HEK293 (cell line): ENCODE measurements around the gene IQCH.

Experiments
- CTCF ChIA-PET: fragments of 350-600 bp; formaldehyde crosslinking; extraction: SDS; loops from one replicate; lab custom pipeline; 2021; ENCODE audit warnings: antibody characterized with exemption; lab: Yijun Ruan, JAX
- POLR2A ChIA-PET: fragments of 300-600 bp; formaldehyde crosslinking; extraction: SDS; loops from one replicate; lab custom pipeline; 2020; ENCODE audit warnings: antibody characterized with exemption, inconsistent platforms; lab: Yijun Ruan, JAX
- H3K27ac ChIP-seq: fragments of 200-500 bp; sonication (Bioruptor generic); 2 replicates; pipeline ENCODE4 v1.5.1; 2014; ENCODE audit warnings: low read depth, low read length, control low read depth, inconsistent platforms; ENCODE audit errors: extremely low read depth
- H3K36me3 ChIP-seq, 2 experiments: fragments of 200-500 bp in 1 of 2; sonication (Bioruptor generic) in 1 of 2; 1 replicate in 1 of 2; 2 replicates in 1 of 2; pipeline ENCODE4 v1.5.1; 2014 to 2017; ENCODE audit warnings: inconsistent platforms in 2 of 2, low read length in 2 of 2; ENCODE audit not compliant: control insufficient read depth in 2 of 2, insufficient read depth in 1 of 2
- H3K4me1 ChIP-seq: fragments of 200-500 bp; sonication (Bioruptor generic); 2 replicates; pipeline ENCODE4 v1.5.1; 2014; ENCODE audit warnings: mild to moderate bottlenecking, low read length, inconsistent platforms; ENCODE audit not compliant: control insufficient read depth, insufficient read depth
- H3K4me3 ChIP-seq: 2 replicates; pipeline ENCODE4 v1.5.1; 2011; ENCODE audit warnings: low read depth, mild to moderate bottlenecking, control low read depth, low read length, moderate library complexity
- H3K9me3 ChIP-seq: fragments of 200-500 bp; sonication (Bioruptor generic); 2 replicates; pipeline ENCODE4 v1.5.1; 2014; ENCODE audit warnings: low read depth, low read length, inconsistent platforms; ENCODE audit not compliant: control insufficient read depth, insufficient read depth
- EGR2 ChIP-seq: fragments of 450-650 bp; formaldehyde crosslinking; IDR thresholded peaks from 2 replicates; pipeline ENCODE4 v1.5.1; 2016; ENCODE audit warnings: low read depth, missing biosample characterization, missing genetic modification characterization
- GLI2 ChIP-seq: fragments of 450-650 bp; formaldehyde crosslinking; IDR thresholded peaks from 2 replicates; pipeline ENCODE4; 2017; ENCODE audit warnings: missing biosample characterization, missing genetic modification characterization, low read depth, borderline replicate concordance
- HOXD13 ChIP-seq: sonication (generic); formaldehyde crosslinking; IDR thresholded peaks from 2 replicates; pipeline ENCODE4 v1.8.0; 2022; ENCODE audit warnings: missing genetic modification reagents, borderline replicate concordance
- KLF16 ChIP-seq: fragments of 450-650 bp; formaldehyde crosslinking; IDR thresholded peaks from 2 replicates; pipeline ENCODE4 v1.5.1; 2017; ENCODE audit warnings: missing biosample characterization, missing genetic modification characterization
- PRDM1 ChIP-seq: fragments of 450-650 bp; formaldehyde crosslinking; IDR thresholded peaks from 2 replicates; pipeline ENCODE4; 2016; ENCODE audit warnings: missing biosample characterization, missing genetic modification characterization
- PRDM6 ChIP-seq: fragments of 450-650 bp; formaldehyde crosslinking; IDR thresholded peaks from 2 replicates; pipeline ENCODE4 v1.5.1; 2017; ENCODE audit warnings: missing biosample characterization, missing genetic modification characterization
- ZBTB1 ChIP-seq: fragments of 450-650 bp; formaldehyde crosslinking; IDR thresholded peaks from 2 replicates; pipeline ENCODE4 v1.5.1; 2016; ENCODE audit warnings: missing biosample characterization, missing genetic modification characterization
- ZFP3 ChIP-seq: fragments of 450-650 bp; formaldehyde crosslinking; IDR thresholded peaks from 2 replicates; pipeline ENCODE4 v1.5.1; 2016; ENCODE audit warnings: low read depth, missing biosample characterization, missing genetic modification characterization
- ZNF10 ChIP-seq: fragments of 450-650 bp; formaldehyde crosslinking; IDR thresholded peaks from 2 replicates; pipeline ENCODE4 v1.5.1; 2017; ENCODE audit warnings: missing biosample characterization, missing genetic modification characterization
- ZNF146 ChIP-seq: fragments of 450-650 bp; formaldehyde crosslinking; IDR thresholded peaks from 2 replicates; pipeline ENCODE4 v1.5.1; 2016; ENCODE audit warnings: missing biosample characterization, missing genetic modification characterization
- ZNF19 ChIP-seq: fragments of 450-650 bp; formaldehyde crosslinking; IDR thresholded peaks from 2 replicates; pipeline ENCODE4; 2016; ENCODE audit warnings: missing biosample characterization, missing genetic modification characterization, low read depth
- ZNF266 ChIP-seq: fragments of 450-650 bp; formaldehyde crosslinking; IDR thresholded peaks from 2 replicates; pipeline ENCODE4 v1.5.1; 2016; ENCODE audit warnings: missing biosample characterization, missing genetic modification characterization, low read depth
- ZNF280C ChIP-seq: fragments of 450-650 bp; formaldehyde crosslinking; IDR thresholded peaks from 2 replicates; pipeline ENCODE4 v1.5.1; 2016; ENCODE audit warnings: missing biosample characterization, missing genetic modification characterization
- ZNF366 ChIP-seq: fragments of 450-650 bp; formaldehyde crosslinking; conservative IDR thresholded peaks from 2 replicates; pipeline ENCODE4 v1.5.1; 2016; ENCODE audit warnings: missing biosample characterization, missing genetic modification characterization
- ZNF624 ChIP-seq: fragments of 450-650 bp; formaldehyde crosslinking; IDR thresholded peaks from 2 replicates; pipeline ENCODE4 v1.5.1; 2017; ENCODE audit warnings: missing biosample characterization, missing genetic modification characterization
- ZNF629 ChIP-seq: fragments of 450-650 bp; formaldehyde crosslinking; IDR thresholded peaks from 2 replicates; pipeline ENCODE4 v1.5.1; 2017; ENCODE audit warnings: missing biosample characterization, missing genetic modification characterization
- ZNF658 ChIP-seq: fragments of 450-650 bp; formaldehyde crosslinking; IDR thresholded peaks from 2 replicates; pipeline ENCODE4; 2016; ENCODE audit warnings: missing biosample characterization, missing genetic modification characterization
- ZNF701 ChIP-seq: fragments of 450-650 bp; formaldehyde crosslinking; IDR thresholded peaks from 2 replicates; pipeline ENCODE4 v1.5.1; 2016; ENCODE audit warnings: missing biosample characterization, missing genetic modification characterization
- ZNF747 ChIP-seq: fragments of 450-650 bp; formaldehyde crosslinking; IDR thresholded peaks from 2 replicates; pipeline ENCODE4 v1.5.1; 2016; ENCODE audit warnings: missing biosample characterization, missing genetic modification characterization
- ZNF792 ChIP-seq: fragments of 450-650 bp; formaldehyde crosslinking; IDR thresholded peaks from 2 replicates; pipeline ENCODE4 v1.5.1; 2016; ENCODE audit warnings: missing biosample characterization, missing genetic modification characterization

Gene IQCH

GRCh38 chr15:67460521-67460920 is 205.9 kb downstream of the IQCH start:
- TF ChIP-seq ZNF266 (no peak), HOXD13 (CRISPR knock-in tag) (no peak)
- TF ChIP-seq, all 188 proteins: peak for 0
- Histone ChIP-seq H3K27ac (no peak overlapping the region), H3K9me3 (no peaks in the 10 kb centered on the region), H3K4me3 (no peak overlapping the region), H3K4me1 (no peaks in the 10 kb centered on the region), H3K36me3 (no peaks in the 10 kb centered on the region)
- ChIA-PET CTCF (interaction anchor here (5.5 kb wide), 1 partner anchor 376 kb away, joined by 59 read pairs; no protein-coding TSS in a partner anchor), POLR2A (no interaction called here)

GRCh38 chr15:67461735-67462134 is 207.1 kb downstream of the IQCH start:
- TF ChIP-seq ZNF366 (no peak), ZNF10 (tag by site-specific recombination) (no peak), ZNF146 (tag by site-specific recombination) (no peak), ZBTB1 (tag by site-specific recombination) (no peak), ZNF280C (tag by site-specific recombination) (no peak), ZFP3 (no peak), ZNF701 (tag by site-specific recombination) (no peak), KLF16 (tag by site-specific recombination) (no peak)

GRCh38 chr15:67462875-67463274 is 208.3 kb downstream of the IQCH start:
- Histone ChIP-seq H3K27ac (no peak overlapping the region), H3K36me3 (no peaks in the 10 kb centered on the region), H3K9me3 (no peaks in the 10 kb centered on the region), H3K4me3 (no peak overlapping the region), H3K4me1 (no peaks in the 10 kb centered on the region)
- ChIA-PET POLR2A (interaction anchor here (0.7 kb wide), 1 partner anchor 966 kb away, joined by 3 read pairs; no protein-coding TSS in a partner anchor), CTCF (interaction anchor here (1.2 kb wide), 1 partner anchor 9 kb away, joined by 7 read pairs; no protein-coding TSS in a partner anchor)
- TF ChIP-seq ZNF658 (tag by site-specific recombination), result no peak
- TF ChIP-seq PRDM6, result peak; percentile 69; the same call in 1 of the 2 replicates
- TF ChIP-seq GLI2 (tag by site-specific recombination), result 0 out of 2 replicates have a peak, but pooled peaks have one; percentile 2
- 0 out of 2 replicates have a peak, but pooled peaks have one; percentile 32 for TF ChIP-seq PRDM1 (tag by site-specific recombination)

More at GRCh38 chr15:67461735-67462134, 207.1 kb downstream of the IQCH start:
- no peak overlapping the region for H3K4me3 ChIP-seq
- ChIA-PET CTCF (no interaction called here), POLR2A (no interaction called here)
- no peak overlapping the region for H3K27ac ChIP-seq
- no peaks in the 10 kb centered on the region for H3K9me3 ChIP-seq
- H3K36me3 ChIP-seq, result no peaks in the 10 kb centered on the region
- H3K4me1 ChIP-seq, result no peaks in the 10 kb centered on the region

GRCh38 chr15:67463488-67463887 is 208.9 kb downstream of the IQCH start:
- ChIA-PET CTCF (interaction anchor here (1.2 to 2.7 kb wide), 2 partner anchors 8 to 373 kb away, joined by 7 to 10 read pairs; no protein-coding TSS in a partner anchor), POLR2A (no interaction called here)
- Histone ChIP-seq H3K4me3 (no peak overlapping the region), H3K4me1 (no peaks in the 10 kb centered on the region), H3K9me3 (no peaks in the 10 kb centered on the region), H3K36me3 (no peaks in the 10 kb centered on the region), H3K27ac (no peak overlapping the region)
- TF ChIP-seq ZNF747 (tag by site-specific recombination) (no peak), ZNF792 (tag by site-specific recombination) (no peak), ZNF624 (no peak), EGR2 (tag by site-specific recombination) (no peak), ZNF629 (tag by site-specific recombination) (no peak), ZNF19 (tag by site-specific recombination) (no peak)
